Central memory CD8-positive, alpha-beta T cell (primary cell): ENCODE data around the gene PUS7L.

ENCODE experiments used
- ATAC-seq: fragments of 150-1000 bp; cut with Tn5 transposase; replicated peaks from 2 replicates; pipeline ENCODE4 v1.10.0; 2022; ENCODE audit warnings: mild to moderate bottlenecking, moderate FRiP score, moderate number of reproducible peaks; ENCODE audit not compliant: poor library complexity, severe bottlenecking; ENCODE audit errors: extremely low read depth
- DNase-seq, 2 donors: peaks; one replicate each; pipeline ENCODE4 v3.0.0; 2021; ENCODE audit warnings: low spot score in 2 of 2
- H3K27ac Mint-ChIP-seq: one replicate; pipeline ENCODE4 v1.8.0; 2022; ENCODE audit warnings: low read depth, mild to moderate bottlenecking, moderate library complexity, mixed read lengths
- H3K27me3 Mint-ChIP-seq: one replicate; pipeline ENCODE4 v1.8.0; 2022; ENCODE audit warnings: mixed read lengths
- H3K36me3 Mint-ChIP-seq: one replicate; pipeline ENCODE4 v1.8.0; 2022; ENCODE audit warnings: mild to moderate bottlenecking, moderate library complexity, mixed read lengths; ENCODE audit not compliant: insufficient read depth
- H3K4me1 Mint-ChIP-seq: one replicate; pipeline ENCODE4 v1.8.0; 2022; ENCODE audit warnings: mixed read lengths
- H3K4me3 Mint-ChIP-seq: one replicate; pipeline ENCODE4 v1.8.0; 2022; ENCODE audit warnings: mild to moderate bottlenecking, moderate library complexity, mixed read lengths
- H3K9me3 Mint-ChIP-seq: one replicate; pipeline ENCODE4 v1.8.0; 2022; ENCODE audit warnings: mixed read lengths

Gene PUS7L, protein sequence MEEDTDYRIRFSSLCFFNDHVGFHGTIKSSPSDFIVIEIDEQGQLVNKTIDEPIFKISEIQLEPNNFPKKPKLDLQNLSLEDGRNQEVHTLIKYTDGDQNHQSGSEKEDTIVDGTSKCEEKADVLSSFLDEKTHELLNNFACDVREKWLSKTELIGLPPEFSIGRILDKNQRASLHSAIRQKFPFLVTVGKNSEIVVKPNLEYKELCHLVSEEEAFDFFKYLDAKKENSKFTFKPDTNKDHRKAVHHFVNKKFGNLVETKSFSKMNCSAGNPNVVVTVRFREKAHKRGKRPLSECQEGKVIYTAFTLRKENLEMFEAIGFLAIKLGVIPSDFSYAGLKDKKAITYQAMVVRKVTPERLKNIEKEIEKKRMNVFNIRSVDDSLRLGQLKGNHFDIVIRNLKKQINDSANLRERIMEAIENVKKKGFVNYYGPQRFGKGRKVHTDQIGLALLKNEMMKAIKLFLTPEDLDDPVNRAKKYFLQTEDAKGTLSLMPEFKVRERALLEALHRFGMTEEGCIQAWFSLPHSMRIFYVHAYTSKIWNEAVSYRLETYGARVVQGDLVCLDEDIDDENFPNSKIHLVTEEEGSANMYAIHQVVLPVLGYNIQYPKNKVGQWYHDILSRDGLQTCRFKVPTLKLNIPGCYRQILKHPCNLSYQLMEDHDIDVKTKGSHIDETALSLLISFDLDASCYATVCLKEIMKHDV

DNA sequence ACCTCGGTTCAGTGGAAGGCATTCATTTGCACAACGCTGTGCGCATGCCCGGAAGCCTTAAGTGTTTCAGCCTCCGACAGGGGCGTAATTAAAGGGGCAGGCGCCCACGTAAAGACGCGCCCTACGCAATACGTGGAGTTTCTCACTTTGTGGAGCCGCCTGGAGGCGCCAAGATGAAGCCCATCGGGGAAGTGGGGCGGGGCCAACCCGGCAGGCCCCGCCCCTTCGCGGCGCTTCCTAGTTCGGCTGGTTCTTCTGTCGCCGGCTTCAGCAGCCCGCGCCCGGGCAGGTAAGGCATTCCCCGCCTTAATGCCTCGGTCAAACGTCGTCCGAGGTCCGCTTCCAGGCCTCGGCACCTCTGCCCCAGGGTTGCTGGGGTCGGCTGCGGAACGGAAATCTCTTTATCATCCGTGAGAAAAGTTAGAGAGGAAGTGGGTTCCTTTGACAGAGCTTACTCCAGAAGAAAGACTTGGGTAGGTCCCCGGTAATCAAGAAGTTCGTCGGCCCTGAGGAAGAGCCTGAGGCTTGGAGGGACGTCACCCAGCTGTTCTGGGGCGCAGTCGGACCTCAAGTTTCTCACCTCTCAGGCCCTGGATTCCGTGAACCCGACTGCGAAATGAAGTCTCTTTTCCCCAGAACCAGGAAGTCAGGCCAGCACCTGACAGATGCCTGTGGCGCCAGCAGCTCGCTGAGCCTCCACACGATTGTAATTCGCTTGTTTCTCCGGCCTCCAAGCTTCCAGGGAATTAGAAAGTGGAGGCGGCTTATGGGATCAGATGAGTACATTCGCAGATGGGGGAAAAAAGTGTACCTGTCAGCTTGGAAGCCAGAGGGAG is at the start of gene PUS7L, which contains the start of gene IRAK4:
Gene PUS7L, minus strand, starts transcription at position 63 of the 836 bp plus-strand sequence. CDS start 3,545 bp downstream, outside the sequence.
Gene IRAK4, plus strand, starts transcription at position 224 of the 836 bp plus-strand sequence. CDS start 9,161 bp downstream, outside the sequence.
- ATAC-seq (peak; percentile 91), DNase-seq (peak; percentile 82 to 89)
- peaks cover 63% of the 10 kb centered on the region for H3K4me1 Mint-ChIP-seq
- H3K27me3 Mint-ChIP-seq: no peaks in the 10 kb centered on the region
- peak within 1 kb of the TSS; percentile 96 for H3K4me3 Mint-ChIP-seq
- no peaks in the 10 kb centered on the region for H3K9me3 Mint-ChIP-seq
- H3K36me3 Mint-ChIP-seq: peaks cover 24% of the 10 kb centered on the region
- peak within 1 kb of the TSS; percentile 98 for H3K27ac Mint-ChIP-seq

DNA sequence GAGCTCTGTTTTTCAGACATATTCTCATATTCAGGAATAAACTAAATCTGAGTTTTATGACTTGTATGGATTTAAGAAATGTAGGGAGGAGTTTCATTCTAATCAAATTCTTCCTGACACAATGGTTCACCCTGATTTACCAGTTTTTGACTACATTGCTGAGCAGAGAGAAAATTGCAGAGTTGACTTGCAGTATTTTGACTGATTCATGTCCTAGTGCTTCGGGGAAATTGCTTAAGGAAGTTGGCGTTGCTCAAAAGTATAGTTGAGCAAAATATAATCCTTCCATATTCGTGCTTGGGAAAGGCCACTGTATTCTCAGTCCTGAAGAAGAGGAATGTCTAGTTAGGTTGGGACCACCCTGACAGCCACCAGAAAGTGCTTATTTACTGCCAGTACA is 48.8 kb upstream of the PUS7L start:
- ATAC-seq (no peak), DNase-seq (no peak)
- Mint-ChIP-seq H3K36me3 (peaks cover 18% of the 10 kb centered on the region), H3K4me1 (peaks cover 30% of the 10 kb centered on the region), H3K9me3 (no peaks in the 10 kb centered on the region), H3K4me3 (peak overlapping the region; percentile 96), H3K27me3 (no peaks in the 10 kb centered on the region), H3K27ac (peak overlapping the region; percentile 100)

DNA sequence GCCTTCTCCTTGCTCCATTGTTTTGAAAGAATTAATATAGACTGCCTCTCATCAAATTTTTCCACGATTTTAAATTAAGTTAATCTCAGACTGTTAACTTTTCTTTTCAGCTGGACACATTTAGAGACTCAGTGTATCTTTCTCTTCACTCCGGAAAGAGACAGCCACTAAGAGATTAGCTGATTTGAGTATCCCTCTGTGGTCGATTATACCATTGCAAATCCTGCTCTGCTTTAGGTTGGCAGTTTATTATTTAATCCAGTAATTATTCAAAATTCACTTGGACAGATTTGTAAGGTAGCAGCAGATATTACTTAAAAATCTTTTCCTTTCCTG is 48.1 kb upstream of the PUS7L start:
- Mint-ChIP-seq H3K27me3 (no peaks in the 10 kb centered on the region), H3K4me3 (peak overlapping the region; percentile 96), H3K27ac (peak overlapping the region; percentile 100), H3K4me1 (peaks cover 30% of the 10 kb centered on the region), H3K36me3 (peaks cover 22% of the 10 kb centered on the region), H3K9me3 (no peaks in the 10 kb centered on the region)
- no peak for DNase-seq
- ATAC-seq: no peak

DNA sequence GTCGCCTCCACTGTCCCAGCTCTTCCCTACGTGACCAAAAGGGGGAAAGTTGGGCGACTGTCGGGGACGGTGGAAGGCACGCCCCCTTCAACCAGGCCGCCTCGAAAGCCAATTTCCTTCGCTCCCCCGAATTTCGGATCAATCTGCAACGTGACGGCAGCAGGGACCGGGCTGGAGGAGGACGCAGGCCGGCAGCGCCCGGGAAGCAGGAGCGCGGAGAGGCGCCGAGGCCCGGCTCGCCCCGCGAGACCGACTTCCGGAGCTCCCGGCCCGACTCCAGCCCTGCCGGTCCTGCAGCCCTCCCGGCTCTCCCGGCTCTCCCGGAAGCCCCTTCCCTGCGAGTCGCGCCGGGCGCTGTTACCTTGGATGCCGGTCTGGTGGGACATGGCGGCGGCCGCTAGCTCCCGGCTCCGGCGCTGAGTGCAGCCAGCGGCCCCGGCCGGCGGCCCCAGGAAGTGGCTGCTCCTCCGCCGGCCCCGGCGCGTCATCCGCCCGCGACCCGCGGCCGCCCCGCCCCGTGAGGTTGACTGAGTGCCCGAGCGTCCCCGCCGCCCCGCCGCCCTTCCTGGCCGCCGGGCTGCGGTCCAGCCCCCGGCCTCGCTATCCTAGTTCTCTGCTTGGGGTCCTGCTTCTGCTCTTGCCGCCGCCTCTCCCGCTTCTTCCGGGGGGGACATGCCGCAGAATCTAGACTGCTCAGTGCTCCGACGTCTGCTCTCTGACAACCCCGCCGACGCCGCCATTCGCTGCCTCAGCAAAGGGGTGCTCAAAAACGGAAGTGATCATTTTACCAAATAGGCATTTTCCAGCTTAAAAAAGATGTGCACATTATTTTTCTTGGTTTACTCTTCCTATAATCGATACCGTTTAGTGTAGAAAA is 47.5 kb upstream of the PUS7L start, which contains the start of gene TWF1:
Gene TWF1, minus strand, starts transcription at position 458 of the 877 bp plus-strand sequence. Its CDS starts 72 bp downstream, at position 386.
- peak; percentile 85 for ATAC-seq
- Mint-ChIP-seq H3K36me3 (peaks cover 23% of the 10 kb centered on the region), H3K4me1 (peaks cover 30% of the 10 kb centered on the region), H3K4me3 (peak within 1 kb of the TSS; percentile 96), H3K9me3 (no peaks in the 10 kb centered on the region), H3K27ac (peak within 1 kb of the TSS; percentile 100), H3K27me3 (no peaks in the 10 kb centered on the region)
- peak; percentile 75 to 79 for DNase-seq

DNA sequence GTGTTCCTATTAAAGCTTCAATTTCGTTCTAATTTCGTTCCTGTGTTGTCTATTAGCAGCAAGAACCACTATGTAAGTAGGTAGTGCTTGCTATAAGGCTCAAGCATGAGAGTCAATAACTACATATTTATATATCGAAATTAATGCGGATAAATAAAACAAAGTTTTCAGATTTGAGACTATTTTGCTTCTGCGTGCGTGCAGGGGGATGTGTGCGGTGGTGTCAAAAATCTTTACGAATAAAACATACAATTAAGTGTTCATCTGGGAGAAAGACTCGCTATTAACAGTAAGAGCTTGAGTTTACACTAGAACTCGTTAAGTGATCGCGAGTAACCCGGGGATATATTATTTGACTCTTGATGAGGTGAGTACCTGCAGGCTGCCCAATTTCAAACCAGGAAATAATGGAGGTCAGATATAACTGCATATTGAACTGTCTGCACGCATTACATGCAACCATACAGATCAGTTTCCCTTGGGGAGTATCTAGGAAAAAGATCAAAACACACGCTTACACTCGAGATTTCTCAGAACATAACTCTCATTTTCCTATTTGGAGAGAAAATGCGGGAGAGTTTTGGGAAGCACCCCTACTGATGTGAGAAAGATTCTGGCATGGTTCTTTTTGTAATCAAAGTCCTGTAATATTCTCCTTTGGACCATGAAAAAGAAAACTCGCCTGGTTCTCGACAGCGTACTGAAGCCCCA is 46.7 kb upstream of the PUS7L start:
- no peaks in the 10 kb centered on the region for H3K9me3 Mint-ChIP-seq
- peaks cover 31% of the 10 kb centered on the region for H3K36me3 Mint-ChIP-seq
- DNase-seq: no peak

DNA sequence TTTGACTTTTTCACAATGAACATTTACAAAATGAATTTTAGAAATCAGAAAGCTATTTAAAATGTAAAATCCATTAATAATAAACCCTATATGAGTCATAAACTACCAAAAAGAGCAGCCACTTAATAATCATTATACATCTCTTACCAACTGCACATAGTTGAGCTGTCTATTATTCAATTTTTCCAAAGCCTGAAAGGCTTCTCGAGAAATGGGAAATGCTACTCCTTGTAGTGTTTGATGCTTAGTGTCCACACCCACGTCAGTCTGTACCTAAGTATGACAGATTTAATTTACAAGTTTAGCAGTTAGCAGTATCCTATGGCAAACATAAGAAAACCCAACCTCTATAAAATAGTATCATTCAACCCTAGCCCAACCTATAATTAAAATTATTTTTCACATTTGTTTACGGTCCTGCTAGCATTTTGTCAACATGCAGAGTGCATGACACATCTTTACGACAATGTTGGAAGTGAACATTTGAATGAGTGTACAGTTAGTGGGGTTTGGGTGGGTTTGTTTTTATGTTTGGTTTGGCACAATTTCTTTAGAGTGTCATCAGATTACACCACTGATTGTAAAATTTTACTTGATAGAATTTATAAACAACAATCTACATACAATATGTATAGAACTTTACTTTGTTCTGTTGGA is 39.1 kb upstream of the PUS7L start:
- Mint-ChIP-seq H3K4me1 (no peaks in the 10 kb centered on the region), H3K9me3 (no peaks in the 10 kb centered on the region), H3K27ac (no peak overlapping the region), H3K4me3 (no peak overlapping the region), H3K27me3 (no peaks in the 10 kb centered on the region), H3K36me3 (peaks cover 49% of the 10 kb centered on the region)
- ATAC-seq (no peak), DNase-seq (no peak)

More for the DNA sequence above, 46.7 kb upstream of the PUS7L start:
- Mint-ChIP-seq H3K4me1 (peaks cover 30% of the 10 kb centered on the region), H3K4me3 (peak overlapping the region; percentile 96), H3K27ac (peak overlapping the region; percentile 100), H3K27me3 (no peaks in the 10 kb centered on the region)
- ATAC-seq: peak; percentile 42

DNA sequence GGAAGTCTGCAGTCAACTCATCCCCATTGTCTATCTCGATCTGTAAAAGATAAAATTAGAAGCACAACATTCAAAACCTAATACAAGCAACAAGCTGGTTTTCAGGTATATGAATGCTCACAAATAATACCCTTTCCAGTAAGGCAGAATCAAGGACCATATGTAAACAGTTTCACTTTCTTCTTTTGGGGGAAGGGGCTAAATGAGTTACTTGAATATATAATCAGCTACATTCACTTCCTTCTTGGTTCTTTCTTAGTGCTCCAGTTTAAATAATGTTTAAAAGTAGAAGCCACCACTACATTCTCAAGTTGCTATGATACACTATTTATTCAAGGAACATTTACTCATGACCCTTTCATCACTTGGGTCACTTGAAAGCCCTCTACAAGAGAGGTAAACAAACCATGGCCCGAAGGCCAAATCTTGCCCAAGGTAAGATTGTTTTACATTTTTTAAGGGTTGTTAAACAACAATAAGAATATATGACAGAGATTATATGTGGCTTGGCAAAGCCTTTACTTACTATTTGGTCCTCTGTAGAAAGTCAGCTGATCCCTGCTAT is 37.2 kb upstream of the PUS7L start:
- Mint-ChIP-seq H3K9me3 (no peaks in the 10 kb centered on the region), H3K27ac (no peak overlapping the region), H3K4me1 (no peaks in the 10 kb centered on the region), H3K27me3 (no peaks in the 10 kb centered on the region), H3K36me3 (peaks cover 41% of the 10 kb centered on the region), H3K4me3 (no peak overlapping the region)
- ATAC-seq (no peak), DNase-seq (no peak)

DNA sequence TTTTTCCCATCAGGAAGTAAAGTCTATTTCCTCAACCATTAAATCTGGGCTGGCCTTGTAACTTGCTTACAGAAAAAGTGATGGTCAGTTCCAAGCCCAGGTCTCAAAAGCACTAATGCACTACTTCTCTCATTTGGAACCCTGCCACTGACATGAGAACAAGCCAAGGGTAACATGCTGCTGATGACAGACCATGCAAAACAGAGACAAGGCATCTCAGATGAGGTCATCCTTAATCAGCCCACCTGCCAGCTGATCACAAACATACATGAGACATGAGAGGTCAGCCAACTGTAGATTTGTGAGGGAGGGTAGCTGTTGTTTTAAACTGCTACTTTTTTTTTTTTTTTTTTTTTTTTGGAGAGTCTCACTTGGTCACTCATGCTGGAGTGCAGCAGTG is 31.4 kb upstream of the PUS7L start:
- H3K4me3 Mint-ChIP-seq: no peak overlapping the region

DNA sequence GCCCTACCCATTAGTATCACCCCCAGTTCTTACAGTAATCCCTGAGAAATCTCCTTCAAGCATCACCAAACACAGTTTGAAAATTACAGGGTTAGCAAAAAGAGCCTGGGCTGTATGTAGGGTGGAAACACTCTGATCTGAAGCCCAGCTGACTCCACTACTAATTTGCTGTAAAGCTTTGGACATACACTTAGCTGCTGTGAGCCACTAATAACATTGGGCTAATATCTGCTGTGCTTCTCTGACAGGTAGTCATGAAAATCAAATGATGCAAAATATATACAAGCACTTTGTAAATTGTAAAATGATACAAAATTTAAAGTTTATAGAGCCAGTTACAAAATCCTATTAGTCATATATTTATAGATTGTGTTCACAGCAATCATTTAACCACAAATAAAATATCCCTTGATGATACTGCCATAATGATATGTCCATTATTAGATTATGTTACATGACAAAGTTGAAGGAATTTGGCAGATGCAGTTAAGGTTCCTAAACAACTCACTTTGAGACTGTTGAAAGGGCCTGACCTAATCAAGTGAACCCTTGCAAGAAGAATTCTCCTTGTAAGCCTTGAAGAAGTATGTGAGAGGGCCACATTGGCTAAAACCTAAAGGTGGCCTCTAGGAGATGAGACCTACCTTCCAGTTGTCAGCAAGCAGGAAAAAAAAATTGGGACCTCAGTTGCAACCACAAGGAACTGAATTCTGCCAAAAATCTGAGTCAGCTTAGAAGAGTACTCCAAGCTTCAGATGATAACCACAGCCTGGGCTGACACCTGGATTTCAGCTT is 28.5 kb upstream of the PUS7L start:
- Mint-ChIP-seq H3K27me3 (no peaks in the 10 kb centered on the region), H3K4me1 (no peaks in the 10 kb centered on the region), H3K4me3 (no peak overlapping the region), H3K9me3 (no peaks in the 10 kb centered on the region), H3K36me3 (peaks cover 38% of the 10 kb centered on the region), H3K27ac (no peak overlapping the region)
- no peak for ATAC-seq
- no peak for DNase-seq

More for the DNA sequence above, 31.4 kb upstream of the PUS7L start:
- no peaks in the 10 kb centered on the region for H3K4me1 Mint-ChIP-seq
- H3K27ac Mint-ChIP-seq: peak overlapping the region; percentile 13
- peaks cover 24% of the 10 kb centered on the region for H3K36me3 Mint-ChIP-seq
- DNase-seq: no peak
- no peaks in the 10 kb centered on the region for H3K9me3 Mint-ChIP-seq
- no peaks in the 10 kb centered on the region for H3K27me3 Mint-ChIP-seq
- no peak for ATAC-seq

DNA sequence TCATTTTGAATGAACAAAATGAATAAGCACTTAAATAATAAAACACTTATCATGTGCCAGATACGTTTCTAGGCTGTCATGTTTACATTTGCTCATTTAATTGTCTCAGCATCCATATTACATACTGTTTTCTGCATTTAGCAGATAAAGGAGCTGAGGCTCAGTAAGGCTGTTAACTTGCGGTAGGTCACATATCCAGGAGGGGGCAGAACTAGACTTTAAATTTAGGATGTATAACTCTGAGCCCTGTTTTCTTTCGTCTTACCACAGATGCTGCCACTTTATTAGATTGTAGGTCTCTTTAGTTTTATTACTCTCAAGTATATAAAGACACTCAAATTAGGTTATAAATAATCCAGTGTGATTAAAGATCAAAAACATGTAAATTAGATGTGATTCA is 17.9 kb upstream of the PUS7L start:
- peaks cover 6% of the 10 kb centered on the region for H3K4me1 Mint-ChIP-seq
- no peak overlapping the region for H3K27ac Mint-ChIP-seq
- H3K36me3 Mint-ChIP-seq: peaks cover 37% of the 10 kb centered on the region
- ATAC-seq: no peak
- H3K9me3 Mint-ChIP-seq: no peaks in the 10 kb centered on the region
- DNase-seq: no peak
- H3K4me3 Mint-ChIP-seq: no peak overlapping the region
- H3K27me3 Mint-ChIP-seq: no peaks in the 10 kb centered on the region
